NCI-H2107 (cell line): ENCODE data around the gene NOS3.

Experiments
- DNase-seq: peaks from one replicate; lab custom pipeline; 2025; lab: John Stamatoyannopoulos, UW

NOS3 gene

DNA sequence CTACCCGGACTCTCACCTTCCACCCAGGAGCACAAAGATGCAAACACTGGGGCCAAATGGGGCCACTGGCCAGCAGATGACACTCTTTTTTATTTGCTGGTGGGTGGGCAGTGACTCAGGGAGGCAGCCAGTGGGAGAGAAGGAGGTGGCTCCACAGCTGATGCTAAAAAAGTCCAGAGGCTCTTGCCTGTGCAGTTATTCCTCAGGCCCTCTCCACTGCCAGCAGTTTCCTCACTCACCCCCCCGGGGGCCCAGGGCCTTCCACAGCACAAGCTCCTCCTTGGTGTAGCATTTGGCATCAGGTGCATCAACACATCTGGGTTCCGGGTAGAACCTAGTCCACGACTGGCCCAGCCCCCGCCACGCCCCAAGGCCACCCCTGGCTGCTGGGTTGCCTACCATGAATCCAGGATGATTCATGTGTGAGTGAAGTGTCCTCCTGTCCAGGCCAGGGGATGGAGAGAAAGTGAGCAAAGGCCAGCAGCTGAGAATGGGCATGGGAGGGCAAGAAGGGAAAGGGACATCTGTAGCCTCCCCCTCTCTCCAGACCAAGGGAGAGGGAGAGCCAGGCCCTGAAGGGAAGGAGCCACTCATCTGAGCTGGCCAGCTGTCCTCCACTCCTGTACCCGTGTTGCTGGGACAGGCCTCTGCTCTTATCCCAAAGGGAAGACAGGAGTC lies 11.0 kb upstream of the NOS3 start:
- no peak for DNase-seq

DNA sequence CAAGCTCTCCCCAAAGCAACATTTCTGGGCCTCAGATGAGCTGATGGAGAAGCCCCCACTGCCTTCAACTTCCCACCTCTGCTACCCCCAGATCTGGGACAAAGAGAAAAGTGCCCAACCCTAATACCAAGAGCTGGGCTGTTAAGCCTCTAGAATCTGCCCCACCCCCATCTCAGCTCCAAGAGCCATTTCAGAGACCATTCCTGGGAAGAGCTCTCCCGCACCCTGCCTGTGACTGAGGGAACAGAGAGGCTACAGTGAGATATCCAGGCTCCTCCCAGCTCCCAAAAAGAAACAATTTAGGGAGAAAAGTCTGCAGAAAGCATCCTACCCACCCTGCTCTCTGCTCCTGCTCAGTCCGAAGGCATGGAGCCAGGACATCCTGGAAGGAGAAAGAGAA lies 10.2 kb upstream of the NOS3 start:
- DNase-seq = no peak

DNA sequence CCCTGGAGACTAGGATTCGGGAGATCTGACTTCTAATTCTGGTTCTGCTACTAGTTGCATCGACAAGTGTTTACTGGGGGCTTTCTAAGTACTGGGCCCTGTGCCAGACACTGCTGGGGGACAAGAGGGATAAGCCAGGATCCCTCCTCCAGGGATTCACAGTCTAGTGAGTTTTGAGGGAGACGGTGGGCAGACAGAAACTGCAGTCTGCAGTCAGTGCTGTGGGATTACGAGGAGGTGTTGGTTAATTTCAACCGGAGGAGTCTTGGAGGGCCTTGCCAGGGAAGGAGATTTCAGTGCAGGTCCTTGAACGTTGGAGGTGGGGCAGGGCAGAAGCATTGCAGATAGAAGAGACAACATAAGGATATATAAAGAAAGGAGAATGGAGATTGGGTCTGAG lies 9.2 kb upstream of the NOS3 start:
- no peak for DNase-seq

DNA sequence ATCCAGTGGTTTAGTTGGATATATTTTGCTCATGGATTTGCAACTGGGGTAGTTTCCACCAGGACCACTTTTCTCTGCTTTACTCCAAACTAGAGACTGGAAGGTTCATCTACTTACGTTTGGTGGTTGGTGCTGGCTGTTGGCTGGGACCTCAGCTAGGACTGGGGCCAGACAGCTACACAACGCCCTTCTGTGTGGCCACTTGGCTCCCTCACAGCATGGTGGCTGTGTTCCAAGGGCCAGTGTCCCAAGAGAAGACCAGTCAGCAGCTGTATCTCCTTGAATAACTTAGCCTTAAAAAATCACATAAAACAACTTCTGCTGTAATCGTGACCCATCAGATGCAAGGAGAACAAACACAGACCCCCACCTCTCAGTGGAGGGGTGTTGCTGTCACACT lies 8.5 kb upstream of the NOS3 start:
- DNase-seq = no peak

DNA sequence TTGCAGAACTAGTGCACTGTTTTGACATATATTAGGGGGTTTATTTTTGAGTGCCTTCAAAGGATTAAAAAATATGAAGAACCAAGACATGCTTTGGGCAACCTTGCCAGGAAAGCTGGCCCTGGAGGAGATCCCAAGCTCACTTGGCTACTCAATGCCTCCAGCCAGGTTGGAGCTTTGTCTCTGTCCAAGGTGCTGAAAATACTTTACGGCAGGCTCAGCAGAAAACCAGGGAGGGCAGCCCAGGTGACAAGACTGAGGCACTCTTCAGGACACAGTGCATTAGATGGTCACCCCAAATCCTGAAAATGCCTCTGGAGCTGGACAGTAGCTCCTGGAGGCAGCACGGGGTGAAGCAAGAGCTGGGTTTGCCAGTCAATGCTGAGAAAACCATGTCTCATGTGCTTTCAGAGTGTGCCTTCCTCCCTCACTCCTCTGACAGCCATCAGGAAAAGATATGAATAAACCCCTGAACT lies 6.9 kb upstream of the NOS3 start:
- DNase-seq = no peak

DNA sequence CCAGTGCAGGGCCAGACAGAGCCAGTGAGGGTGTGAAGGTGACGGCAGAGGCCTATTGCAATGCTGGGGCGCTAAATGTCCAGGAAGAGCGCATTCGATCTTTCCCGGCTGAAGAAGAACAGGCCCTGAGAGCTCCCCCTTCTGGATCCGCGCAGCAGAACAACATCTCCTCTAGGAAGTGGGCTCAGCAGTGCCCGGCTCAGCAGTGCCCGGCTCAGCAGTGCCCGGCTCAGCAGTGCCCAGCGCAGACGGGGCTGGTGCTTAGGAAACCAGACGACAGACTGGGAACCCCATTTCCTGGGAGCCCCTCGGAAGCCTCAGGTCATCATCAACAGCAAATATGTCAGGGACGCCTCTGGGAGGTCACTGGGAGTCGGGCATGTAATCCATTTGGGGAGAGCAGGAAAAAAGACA lies 4.7 kb upstream of the NOS3 start:
- no peak for DNase-seq

DNA sequence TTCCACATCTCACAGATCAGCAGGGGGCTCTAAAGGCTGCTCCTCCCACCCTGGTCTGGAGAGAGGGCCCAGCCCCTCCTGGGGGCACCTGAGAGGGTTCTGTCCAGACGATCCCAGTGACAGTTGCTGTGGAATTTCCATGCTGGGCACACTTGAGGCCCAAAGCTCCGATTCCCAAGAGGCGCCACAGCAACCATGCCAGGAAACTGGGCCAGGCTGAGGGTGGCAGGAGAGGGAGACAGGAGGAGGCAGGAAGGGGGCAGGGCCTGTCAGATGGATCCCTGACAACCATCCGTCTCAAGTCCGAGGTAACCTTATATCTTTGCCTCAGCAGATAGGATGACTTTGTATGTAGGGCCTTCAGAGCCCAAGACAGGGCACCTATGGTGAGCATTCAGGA lies 4.3 kb upstream of the NOS3 start:
- DNase-seq = no peak

DNA sequence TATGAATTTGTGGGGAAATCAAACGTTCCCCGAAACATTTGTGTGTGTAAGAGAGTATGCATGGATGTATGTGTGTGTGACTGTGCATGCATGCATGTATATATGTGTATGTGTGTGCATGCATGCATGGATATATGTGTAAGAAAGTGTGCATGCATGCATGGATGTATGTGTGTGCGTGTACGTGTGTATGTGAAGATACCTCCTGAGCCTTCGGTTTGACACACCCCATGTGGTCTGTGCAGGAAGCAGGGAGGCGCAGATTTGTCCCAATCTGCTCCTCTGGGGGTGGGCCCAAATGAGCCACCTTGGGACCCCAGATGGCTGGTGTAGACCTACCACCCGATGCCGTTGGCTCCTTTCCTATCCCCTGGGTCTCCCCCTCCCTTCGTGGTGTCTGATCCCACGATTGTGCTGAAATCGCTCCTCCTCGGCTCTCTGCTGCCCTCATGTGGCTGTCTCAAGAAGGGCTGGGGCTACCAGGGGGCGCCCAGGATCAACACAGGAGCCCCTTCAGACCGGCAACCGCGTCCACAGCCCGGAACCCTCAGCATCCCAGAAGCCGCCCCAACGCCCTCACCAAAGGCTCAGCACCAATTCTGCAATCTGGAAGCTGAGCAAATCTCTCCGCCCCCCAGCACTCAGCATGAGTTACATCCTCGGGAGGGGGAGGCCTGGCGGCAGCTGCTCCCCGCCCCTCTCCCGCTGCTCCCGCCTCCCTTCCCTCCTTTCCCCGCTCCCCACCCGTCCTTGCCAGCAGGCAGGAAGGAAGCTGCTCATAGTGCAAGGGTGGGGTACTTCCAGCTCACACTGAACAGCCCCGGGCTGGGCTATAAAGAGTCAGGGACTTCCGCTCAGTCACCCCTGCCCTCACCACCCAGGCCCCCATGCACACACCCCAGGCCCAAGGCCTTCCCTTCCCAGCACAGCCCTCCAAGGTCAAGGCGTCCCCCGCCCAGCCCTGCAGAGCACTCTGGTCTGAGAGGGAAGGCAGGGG lies 2.3 kb upstream of the NOS3 start:
- DNase-seq = peak; percentile 85

DNA sequence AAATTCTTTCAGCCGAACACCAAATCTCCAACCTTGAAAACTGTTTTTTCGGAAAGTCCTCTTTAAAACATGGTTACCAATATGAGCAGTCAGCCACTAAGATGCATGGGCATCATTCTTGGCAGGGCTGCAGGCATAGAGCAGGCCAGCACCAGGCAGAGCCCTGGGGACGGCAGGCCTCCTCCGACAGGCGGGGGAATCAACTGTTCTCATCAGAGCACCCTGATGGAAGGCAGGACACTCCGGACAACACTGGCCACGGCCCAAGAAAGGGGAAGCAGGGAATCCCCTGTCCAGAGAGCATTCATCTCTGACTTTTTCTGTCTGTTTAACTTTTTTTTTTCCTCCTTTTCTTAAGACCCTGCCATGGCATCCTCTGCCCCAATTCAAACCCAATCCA lies 1.4 kb upstream of the NOS3 start:
- no peak for DNase-seq

DNA sequence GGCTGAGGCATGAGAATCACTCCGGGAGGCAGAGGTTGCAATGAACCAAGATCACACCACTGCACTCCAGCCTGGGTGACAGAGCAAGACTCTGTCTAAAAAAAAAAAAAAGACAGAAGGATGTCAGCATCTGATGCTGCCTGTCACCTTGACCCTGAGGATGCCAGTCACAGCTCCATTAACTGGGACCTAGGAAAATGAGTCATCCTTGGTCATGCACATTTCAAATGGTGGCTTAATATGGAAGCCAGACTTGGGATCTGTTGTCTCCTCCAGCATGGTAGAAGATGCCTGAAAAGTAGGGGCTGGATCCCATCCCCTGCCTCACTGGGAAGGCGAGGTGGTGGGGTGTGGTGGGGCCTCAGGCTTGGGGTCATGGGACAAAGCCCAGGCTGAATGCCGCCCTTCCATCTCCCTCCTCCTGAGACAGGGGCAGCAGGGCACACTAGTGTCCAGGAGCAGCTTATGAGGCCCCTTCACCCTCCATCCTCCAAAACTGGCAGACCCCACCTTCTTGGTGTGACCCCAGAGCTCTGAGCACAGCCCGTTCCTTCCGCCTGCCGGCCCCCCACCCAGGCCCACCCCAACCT lies 1.3 kb downstream of the NOS3 start:
- DNase-seq = no peak

DNA sequence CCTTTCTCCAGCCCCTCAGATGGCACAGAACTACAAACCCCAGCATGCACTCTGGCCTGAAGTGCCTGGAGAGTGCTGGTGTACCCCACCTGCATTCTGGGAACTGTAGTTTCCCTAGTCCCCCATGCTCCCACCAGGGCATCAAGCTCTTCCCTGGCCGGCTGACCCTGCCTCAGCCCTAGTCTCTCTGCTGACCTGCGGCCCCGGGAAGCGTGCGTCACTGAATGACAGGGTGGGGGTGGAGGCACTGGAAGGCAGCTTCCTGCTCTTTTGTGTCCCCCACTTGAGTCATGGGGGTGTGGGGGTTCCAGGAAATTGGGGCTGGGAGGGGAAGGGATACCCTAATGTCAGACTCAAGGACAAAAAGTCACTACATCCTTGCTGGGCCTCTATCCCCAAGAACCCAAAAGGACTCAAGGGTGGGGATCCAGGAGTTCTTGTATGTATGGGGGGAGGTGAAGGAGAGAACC lies 2.1 kb downstream of the NOS3 start:
- DNase-seq = no peak

DNA sequence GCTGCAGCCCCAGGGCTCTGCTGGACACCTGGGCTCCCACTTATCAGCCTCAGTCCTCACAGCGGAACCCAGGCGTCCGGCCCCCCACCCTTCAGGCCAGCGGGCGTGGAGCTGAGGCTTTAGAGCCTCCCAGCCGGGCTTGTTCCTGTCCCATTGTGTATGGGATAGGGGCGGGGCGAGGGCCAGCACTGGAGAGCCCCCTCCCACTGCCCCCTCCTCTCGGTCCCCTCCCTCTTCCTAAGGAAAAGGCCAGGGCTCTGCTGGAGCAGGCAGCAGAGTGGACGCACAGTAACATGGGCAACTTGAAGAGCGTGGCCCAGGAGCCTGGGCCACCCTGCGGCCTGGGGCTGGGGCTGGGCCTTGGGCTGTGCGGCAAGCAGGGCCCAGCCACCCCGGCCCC lies 2.7 kb downstream of the NOS3 start:
- DNase-seq = no peak

DNA sequence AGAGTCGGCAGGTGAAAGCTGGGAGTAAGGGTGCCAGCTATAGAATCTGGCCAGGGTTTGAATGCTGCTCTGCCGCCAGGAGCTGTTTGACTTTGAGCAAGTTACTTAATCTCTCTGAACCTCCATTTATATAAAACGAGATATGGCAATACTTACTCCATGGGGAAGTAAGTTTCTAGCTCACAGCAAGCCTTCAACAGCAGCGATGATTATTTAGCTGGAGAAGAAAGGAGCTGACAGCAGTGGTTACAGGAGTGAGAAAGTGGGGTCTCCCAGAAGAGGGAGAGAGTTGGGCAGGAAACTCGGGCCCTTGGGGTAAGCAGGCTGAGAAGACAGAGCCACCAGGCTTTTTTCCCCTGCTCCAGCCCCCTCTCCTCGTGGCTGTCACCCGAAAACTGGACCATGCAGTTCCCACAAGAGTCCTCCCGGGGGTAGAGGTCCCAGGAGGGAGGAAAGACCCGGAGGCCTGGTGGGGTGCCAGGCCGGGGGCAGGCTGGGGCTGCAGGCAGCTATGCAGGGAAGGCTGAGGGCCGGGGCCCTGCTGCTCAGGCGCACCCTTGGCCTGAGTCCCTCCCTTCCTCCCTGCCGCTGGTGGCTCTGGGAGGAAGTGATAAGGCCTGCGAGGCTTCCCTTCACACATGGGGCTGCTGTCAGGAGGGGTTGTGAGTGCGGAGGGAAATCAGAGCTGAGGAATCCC lies 3.5 kb downstream of the NOS3 start:
- DNase-seq = no peak

DNA sequence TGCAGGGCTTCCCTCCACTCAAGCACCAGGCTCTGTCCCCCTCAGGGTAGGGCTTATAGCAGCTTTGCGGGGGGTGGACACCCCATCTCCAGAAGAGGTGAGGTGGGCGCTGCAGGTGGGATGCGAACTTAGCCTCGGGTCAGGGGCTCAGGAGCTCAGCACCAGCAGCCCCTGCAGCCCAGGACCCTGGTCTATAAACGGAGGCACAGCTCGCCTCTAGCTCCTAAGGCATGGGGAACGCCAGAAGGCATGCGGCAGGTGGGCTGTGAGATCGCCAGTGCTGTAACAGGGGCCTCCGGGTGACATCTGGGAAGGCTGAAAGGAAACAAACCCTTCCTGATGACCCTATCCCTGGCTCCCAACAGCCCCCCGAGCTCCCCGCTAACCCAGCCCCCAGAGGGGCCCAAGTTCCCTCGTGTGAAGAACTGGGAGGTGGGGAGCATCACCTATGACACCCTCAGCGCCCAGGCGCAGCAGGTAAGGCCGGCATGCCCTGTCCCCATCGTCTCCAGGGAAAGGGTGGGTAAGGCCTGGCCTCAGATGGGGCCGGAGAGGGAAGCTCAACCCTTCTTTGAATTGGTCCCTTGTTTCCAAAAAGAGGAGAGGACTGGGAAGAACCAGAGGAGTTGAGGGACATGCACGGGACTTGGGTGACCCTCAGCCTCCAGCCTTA lies 4.2 kb downstream of the NOS3 start:
- DNase-seq = no peak

DNA sequence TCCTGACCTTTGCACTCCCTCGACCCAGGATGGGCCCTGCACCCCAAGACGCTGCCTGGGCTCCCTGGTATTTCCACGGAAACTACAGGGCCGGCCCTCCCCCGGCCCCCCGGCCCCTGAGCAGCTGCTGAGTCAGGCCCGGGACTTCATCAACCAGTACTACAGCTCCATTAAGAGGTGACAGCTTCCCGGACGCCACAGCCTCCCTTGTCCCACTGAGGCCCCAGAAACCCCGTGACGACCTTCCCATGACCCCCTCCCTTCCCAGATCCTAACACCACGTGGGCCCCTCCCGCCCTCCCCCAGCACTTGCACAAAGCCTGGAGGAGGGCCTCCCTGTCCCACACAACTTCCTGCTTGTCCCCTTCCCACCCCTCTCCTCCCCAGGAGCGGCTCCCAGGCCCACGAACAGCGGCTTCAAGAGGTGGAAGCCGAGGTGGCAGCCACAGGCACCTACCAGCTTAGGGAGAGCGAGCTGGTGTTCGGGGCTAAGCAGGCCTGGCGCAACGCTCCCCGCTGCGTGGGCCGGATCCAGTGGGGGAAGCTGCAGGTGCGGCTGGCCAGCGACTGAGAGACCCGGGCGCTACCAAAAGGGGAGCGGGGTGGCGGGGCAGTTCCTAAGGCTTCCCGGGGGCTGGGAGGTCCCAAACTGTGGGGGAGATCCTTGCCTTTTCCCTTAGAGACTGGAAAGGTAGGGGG lies 5.7 kb downstream of the NOS3 start:
- no peak for DNase-seq

DNA sequence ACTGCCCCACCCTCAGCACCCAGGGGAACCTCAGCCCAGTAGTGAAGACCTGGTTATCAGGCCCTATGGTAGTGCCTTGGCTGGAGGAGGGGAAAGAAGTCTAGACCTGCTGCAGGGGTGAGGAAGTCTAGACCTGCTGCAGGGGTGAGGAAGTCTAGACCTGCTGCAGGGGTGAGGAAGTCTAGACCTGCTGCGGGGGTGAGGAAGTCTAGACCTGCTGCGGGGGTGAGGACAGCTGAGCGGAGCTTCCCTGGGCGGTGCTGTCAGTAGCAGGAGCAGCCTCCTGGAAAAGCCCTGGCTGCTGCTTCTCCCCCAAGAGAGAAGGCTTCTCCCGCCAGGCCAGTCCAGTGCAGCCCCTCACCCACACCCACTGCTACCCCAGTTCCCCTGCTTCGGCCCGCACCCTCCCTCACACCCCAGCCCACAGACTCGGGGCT lies 6.3 kb downstream of the NOS3 start:
- DNase-seq = no peak

DNA sequence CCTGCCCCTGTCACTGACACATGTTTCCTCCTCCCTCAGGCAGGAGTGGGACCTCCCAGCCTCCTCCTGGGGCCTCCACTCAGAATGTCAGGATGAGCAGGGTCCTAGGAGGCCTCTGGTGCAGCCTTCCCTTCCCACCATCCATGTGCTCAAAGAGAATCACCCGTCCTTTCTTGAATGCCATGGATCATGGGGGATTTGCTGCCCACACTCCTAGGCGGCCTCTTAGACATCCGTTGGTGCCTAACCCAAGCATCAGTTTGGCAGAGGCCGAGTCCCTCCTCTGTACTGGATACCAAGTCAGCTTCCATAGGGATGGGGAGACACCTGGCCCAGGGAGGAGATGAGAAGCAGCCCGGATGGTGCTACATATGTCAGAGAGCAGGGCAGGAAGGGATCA lies 7.0 kb downstream of the NOS3 start:
- DNase-seq = no peak

DNA sequence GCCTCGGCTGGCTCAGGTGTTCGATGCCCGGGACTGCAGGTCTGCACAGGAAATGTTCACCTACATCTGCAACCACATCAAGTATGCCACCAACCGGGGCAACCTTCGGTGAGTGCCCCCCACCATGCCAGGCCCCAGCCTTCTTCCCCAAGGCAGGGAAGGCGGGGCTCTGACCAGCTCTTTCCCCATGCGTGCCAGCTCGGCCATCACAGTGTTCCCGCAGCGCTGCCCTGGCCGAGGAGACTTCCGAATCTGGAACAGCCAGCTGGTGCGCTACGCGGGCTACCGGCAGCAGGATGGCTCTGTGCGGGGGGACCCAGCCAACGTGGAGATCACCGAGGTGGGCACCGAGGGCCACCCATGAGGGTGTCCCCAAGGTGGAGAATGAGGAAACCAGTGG lies 7.5 kb downstream of the NOS3 start:
- DNase-seq = no peak

DNA sequence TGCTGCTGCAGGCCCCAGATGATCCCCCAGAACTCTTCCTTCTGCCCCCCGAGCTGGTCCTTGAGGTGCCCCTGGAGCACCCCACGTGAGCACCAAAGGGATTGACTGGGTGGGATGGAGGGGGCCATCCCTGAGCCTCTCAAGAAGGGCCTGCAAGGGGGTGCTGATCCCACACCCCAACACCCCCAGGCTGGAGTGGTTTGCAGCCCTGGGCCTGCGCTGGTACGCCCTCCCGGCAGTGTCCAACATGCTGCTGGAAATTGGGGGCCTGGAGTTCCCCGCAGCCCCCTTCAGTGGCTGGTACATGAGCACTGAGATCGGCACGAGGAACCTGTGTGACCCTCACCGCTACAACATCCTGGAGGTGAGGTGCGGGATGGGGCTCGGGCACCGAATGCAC lies 8.2 kb downstream of the NOS3 start:
- DNase-seq = no peak

DNA sequence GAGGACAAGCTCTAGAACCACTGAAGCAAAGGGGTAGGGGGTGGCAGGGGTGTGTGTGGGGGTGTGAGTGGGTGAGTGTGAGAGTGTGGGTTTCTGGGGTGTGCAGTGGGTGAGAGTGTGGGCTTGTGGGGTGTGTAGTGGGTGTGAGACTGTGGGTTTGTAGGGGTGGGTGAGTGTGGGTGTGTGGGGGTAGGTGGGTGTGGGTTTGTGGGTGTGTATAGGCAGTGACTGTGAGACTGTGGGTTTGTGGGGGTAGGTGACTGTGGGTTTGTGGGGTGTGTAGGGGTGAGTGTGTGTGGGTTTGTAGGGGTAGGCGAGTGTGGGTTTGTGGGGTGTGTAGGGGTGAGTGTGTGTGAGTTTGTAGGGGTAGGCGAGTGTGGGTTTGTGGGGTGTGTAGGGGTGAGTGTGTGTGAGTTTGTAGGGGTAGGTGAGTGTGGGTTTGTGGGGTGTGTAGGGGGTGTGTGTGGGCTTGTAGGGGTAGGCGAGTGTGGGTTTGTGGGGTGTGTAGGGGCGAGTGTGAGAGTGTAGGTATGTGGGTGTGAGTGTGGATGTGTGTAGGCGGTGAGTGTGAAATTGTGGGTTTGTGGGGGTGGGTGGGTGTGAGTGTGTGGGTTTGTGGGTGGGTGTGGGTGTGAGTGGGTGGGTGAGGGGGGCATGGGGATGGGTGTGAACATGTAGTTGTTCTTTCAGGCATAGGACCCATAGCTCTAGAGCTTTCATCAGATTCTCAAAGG lies 8.8 kb downstream of the NOS3 start:
- no peak for DNase-seq
